LHCN-M2 (cell line): Measurements from ENCODE around the gene NLRC5. TPM values are rescaled to one million over a fixed set of nuclear protein-coding genes. Genes with fewer than 3 reads are reported as not detected.
"Not testable (repeated sequence)": the region's sequence is repeated elsewhere in the genome, so short reads cannot be mapped to it uniquely, and the experiment has no call there.

Experiments used
- DNase-seq: peaks from one replicate; pipeline ENCODE4 v3.0.0-alpha.2; 2012; ENCODE audit warnings: low read depth
- total RNA-seq: library from RNA; depleted of rRNA; stranded (reverse); fragments of >200 nt; gene quantifications from 2 replicates; pipeline ENCODE4 v1.2.3, GENCODE V29; 2014

NLRC5 gene
- total RNA-seq, 1 experiment from 2014 or later, result 22.3 TPM

DNA sequence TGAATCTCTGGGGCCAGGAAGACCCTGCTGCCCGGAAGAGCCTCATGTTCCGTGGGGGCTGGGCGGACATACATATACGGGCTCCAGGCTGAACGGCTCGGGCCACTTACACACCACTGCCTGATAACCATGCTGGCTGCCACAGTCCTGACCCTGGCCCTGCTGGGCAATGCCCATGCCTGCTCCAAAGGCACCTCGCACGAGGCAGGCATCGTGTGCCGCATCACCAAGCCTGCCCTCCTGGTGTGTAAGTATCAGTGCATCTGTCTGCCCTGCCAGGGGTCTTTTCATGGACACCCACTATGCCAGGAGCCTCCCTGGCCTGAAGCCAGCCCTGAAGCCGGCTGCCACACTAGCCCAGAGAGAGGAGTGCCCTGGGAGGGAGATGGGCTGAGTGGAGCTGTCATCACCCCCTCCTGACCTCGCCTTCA is 27.5 kb upstream of the NLRC5 start, which contains the start of gene CETP:
CETP (plus strand) TSS at position 100 of the 431 bp plus-strand sequence; CDS start at position 130, 30 bp downstream.
- no peak for DNase-seq

DNA sequence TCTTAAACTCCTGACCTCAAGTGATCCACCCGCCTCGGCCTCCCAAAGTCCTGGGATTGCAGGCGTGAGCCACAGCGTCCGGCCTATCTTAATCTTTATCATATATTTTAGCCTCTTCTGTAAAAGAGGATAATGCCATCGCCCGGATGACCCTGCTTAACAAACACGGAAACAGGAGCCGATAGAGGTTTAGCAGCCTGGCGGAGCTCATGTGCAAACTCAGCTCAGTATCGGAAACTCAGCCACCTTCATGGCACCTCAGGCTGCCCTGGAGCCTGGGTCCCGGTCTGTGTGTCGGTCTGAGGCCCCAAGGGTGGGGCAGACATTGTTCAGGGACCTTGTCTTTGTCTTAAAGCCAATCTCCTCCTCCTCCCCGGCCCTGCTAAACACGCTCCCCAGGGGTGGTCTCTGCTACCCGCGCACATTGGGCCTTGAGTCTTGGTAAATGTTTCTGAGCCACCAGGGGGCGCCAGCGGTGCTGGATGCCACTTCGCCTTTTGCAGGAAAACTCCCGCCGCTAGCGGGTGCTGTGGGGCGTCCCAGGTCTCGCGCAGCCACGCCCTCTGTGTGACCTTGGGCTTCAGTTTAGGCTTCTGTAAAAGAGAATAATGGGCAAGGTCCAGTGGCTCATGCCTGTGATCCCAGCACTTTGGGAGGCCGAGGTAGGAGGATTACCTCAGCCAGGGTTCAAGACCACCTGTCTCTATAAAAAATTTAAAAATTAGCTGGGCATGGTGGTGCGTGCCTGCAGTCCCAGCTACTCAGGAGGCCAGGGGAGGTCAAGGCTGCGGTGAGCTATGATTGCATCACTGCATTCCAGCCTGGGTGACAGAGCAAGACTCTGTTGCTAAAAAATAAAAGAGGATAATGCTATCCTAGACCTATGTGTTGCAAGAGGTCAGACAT is 24.9 kb upstream of the NLRC5 start:
- DNase-seq, result peak; percentile 95

DNA sequence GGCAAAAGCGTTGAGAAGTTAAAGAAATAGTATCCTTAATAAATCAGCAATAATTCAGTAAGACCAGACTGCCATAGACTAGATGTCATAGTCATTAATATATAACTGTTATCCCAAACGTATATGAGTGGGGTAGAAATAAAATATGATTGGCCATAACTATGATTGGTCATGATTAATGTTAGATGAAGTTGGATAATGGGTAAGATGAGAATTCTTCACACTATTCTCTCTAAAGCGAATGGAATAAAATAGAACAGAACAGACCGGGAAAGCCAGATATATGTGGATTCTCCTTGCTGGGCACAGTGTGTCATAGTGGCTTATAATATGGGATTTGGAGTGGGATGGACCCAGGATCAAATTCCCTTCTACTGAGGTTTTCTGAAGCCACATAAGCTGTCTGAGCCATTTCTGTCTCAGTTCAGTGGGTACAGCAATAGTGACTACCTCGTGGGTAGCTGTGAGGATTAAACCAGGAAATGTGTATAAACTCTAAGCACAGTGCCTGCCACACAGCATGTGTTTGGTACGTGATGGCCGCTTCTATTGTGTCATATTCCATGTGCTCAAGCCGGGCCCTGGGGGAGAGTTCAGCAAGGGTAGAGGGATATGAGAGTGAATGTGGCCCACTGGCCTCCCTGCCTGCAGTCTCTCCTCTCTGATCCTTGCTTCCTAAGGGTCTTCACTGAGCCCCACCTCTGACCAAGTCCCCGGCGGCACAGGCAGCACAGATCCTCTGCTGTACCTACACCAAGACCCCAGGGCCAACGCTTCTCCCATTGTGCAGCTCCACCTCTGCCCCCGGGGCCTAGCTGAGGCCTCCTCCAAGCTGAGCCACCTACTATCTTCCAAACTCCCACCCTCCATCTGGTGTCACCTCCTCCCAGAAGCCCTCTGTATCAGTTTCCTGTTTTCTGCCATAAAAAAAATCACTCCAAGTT is 23.9 kb upstream of the NLRC5 start:
- DNase-seq, result peak; percentile 65

DNA sequence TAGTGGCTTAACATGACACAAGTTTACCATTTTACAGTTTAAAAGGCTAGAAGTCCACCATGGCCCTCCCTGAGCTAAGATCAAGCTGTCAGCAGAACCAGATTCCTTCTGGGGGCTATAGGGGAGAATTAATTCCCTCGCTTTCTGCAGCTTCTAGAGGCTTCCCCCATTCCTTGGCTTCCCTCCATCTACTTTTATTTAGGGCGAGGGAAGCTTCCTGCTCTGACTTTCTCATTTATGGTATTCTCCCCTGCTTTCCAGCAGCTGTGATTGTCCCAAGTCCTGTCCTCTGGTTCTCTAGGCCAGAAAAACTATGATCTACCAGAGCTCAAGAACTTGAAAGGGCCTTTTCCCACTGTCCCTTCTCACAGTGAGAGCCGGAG is 23.3 kb upstream of the NLRC5 start:
- no peak for DNase-seq

DNA sequence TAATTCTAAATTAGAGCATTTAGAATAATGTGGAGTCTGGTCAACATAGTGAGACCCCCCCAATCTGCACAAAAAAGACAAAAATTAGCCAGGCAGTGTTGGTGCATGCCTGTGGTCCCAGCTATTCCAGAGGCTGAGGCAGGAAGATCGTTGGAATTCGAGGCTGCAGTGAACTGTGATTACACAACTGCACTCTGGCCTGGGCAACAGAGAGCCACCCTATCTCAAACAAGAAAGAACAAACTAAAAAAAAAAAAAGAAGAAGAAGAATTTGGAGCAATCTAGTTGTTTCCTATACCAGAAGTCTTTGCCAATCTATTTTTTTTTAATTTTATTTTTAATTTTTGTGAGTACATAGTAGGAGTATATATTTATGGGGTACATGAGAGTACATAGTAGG is 21.6 kb upstream of the NLRC5 start:
- no peak for DNase-seq

DNA sequence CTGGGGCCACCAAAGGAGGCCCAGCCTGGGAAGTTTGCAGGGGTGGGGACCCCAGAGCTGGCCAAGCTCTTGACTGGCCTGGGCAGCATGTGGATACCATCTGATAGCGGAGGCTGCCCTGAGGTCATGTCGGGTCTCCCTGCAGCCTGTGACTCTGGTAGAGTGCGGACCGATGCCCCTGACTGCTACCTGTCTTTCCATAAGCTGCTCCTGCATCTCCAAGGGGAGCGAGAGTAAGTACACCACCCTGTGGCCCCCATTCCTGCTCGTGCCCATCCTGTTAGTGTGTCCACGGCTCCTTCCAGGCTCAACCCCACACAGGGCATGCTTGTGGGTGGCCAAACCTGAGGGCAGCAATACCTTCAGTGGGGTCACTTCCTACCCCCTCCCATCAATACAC is 19.6 kb upstream of the NLRC5 start:
- DNase-seq, result no peak

DNA sequence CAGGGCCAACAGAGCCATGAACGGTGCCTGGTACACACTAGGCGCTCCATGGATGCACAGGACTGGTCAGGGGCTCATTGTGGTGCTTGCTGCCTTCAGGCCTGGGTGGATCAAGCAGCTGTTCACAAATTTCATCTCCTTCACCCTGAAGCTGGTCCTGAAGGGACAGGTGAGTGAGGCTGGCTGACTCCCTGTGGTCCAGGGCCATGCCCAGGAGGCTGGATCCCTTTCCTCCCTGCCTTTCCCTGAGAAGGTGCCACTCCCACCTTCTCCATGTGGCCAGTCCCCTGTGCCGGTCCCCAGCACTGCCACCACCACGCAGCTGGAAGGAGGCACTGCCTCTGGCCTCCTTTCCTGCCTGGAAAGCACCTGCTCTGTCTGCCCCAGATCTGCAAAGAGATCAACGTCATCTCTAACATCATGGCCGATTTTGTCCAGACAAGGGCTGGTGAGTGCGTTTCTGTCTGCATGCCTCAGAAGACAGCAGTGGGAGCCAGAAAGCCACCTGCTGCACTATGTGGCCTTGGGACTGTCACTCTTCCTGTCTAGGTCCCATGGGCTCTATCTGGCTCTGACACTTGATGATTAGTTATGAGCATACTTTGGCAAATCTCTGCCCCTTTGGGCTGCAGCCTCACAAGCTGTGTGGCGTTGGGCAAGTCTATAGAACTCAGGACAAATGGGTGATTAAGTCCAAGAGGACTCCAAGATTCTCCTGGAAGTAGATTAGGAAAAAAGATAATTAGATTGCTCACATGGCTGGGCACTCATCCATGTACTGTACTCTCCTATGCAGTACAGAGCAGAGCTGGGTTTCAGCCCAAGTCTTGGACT is 18.2 kb upstream of the NLRC5 start:
- no peak for DNase-seq

DNA sequence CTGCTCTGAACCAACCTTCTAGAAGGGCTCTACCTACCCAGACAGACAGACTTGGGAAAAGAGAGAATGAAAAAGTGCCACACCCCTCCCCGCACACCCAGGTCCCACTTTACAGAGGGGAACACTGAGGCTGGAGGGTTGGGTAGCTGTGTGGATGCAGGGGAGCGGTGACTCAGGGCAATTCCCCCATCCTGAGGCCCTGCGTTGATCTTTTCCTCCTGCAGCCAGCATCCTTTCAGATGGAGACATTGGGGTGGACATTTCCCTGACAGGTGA is 17.7 kb upstream of the NLRC5 start:
- no peak for DNase-seq

DNA sequence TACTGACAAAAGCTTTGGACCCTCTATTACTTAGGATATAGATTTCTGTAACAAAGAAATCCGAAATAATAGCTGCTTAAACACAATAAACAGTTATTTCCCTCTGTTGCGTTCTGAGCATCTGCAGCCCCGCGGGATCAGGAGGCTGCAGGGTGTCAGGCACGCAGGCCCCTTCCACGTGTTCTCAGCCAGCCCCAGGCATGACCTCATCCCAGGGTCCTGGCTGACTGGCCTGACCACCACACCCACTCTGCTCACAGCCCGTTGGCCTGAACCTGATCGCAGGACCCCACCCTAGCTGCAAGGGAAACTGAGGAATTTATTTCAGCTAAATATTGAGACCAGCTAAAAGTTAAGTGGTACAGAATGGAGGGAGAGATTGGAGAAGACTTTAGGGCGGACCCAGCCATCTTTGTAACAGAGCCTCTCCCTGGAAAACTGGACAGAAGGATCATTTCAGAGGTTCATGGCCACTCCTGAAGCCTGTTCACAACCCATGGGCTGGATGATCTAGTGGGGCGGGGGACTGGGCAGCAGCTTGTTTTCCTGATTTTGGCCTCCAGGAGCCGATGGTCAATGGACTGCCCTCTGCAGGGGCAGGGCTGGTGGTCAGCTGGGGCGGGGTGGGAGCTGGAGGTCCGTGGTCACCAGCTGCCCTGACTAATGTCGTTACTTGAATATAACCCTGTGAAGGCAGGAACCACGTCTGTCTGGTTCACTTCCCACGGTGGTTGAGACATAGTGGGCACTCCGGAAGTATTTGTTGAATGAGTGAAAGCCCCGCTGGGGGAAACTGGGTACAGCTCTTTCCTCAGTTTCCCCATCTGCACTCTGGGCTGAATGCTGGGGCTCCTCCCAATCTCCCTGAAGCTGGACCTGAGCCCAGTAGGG is 16.7 kb upstream of the NLRC5 start:
- DNase-seq, result no peak

DNA sequence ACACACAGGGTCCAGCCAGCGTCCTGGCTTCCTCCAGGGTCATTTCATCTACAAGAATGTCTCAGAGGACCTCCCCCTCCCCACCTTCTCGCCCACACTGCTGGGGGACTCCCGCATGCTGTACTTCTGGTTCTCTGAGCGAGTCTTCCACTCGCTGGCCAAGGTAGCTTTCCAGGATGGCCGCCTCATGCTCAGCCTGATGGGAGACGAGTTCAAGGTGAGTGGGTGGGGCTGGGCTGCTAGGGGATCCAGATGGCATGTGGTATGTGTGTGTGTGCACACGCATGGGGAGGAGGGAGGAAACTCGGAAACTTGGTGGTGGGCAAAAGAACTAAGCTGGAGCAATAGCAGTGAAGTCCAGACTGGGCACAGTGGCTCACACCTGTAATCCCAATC is 16.1 kb upstream of the NLRC5 start:
- no peak for DNase-seq

DNA sequence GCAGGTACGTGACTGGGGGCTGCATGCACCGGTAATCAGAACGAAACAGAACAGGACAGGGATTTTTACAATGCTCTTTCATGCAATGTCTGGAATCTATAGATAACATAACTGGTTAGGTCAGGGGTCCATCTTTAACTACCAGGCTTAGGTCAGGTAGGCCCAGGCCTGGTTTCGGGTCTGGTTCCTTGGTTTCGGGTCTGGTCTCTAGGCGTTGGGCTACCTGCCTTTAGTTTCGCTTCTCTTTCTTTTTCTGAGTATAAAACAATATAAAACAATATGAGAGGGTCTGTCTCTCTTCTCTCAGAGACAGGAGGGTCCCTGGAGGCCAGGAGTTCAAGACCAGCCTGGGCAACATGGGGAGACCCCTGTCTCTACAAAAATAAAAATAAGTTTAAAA is 15.5 kb upstream of the NLRC5 start:
- not testable (repeated sequence) for DNase-seq

DNA sequence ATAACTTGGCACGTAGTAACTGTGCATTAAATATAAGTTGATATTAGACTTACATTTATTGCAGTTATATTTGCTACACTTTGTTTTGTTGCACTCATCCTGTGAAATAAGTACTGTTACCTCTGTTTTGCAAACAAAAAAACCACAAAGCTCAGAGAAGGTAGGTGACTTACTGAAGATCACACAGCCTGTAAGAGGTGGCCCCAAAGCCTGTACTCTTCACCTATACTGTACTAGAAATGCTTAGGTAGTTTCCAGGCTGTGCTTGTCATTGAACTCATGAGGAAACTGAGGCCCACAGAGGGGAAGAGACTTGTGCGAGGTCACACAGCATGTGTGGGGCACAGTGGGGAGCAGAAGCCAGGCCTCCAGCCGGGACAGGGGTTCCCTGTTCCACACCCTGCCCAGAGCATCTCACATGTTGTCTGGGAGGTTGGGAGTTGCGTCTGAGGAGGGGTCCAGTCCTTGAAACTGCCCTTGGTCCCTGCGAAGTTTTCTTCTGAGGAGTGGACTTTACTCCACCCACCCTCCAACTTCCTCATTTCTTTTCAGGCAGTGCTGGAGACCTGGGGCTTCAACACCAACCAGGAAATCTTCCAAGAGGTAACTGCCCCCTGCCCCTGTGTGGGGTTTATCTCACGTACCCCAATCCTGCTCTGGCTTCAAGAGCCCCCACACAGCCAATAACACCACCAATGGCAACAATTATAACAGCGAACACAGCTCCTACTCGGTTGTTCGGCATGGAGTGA is 14.6 kb upstream of the NLRC5 start:
- no peak for DNase-seq

DNA sequence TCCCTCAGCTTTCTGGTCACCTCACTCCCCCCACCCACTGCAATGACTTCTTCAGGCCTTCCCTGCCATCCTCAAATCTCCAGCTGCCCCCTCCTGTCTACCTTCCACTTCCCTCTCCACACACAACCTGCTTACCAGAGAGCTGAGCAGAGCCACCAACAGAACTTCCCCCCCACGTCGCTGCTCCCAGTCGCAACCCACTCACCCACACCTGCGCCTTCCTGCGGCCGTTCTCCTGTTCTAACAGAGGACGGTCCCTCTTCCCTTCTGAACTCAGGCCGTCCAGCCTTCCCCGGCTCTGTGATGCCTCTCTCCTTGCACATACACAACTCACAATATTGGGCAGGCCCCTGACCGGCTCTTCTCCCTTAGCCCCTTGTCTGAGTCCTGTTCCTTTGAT is 13.6 kb upstream of the NLRC5 start:
- DNase-seq, result no peak

DNA sequence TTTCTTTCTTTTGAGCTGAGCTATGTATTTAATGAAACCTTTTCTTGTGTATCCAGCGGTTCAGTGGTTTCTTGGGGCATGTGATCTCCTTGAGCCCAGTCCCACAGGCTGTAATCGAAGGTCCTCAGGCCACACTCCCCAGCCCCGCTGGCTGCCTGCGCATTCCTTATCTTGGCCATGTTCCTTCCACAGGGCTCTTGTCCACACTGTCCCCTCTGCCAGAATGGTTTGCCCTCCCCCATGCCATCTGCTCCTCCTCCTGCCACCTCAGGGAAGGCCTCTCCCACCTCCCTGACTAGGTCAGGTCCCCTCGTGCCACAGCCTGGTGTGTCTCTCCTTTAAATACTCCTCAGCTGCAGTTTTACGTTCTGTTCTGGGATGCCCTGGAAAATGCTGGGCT is 12.1 kb upstream of the NLRC5 start:
- DNase-seq, result no peak

DNA sequence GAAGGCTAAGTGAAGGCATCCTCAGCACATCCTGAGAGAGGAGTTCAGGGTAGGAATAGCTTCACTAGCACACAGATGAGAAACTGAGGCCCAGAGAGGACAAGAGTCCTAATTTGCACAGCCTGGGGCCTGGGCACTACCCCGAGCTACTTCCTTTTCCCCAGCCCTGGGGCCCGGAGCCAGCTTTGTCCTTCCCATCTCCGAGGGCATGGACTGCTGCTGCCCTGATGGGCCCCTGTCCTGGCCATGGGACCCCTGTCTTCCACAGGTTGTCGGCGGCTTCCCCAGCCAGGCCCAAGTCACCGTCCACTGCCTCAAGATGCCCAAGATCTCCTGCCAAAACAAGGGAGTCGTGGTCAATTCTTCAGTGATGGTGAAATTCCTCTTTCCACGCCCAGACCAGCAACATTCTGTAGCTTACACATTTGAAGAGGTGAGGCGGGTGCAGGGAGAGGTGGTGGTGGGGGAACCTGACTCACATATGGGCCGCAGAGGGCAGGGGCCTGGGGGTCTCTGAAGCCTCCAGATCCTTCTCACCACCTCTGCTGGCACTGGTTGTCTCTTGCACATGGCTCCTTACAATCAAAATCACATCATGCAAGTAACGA is 11.4 kb upstream of the NLRC5 start:
- no peak for DNase-seq

DNA sequence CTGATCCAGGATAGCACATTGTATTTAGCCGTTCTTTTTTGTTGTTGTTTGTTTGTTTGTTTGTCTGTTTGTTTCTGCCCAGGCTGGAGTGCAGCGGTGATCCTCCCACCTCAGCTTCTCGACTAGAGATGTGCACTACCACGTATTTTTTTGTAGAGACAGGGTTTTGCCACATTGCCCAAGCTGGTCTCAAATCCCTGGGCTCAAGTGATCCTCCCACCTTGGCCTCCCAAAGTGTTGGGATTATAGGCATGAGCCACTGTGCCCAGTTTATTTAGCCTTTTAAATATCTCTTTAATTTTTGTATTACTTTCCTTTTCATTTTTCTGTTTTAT is 9.2 kb upstream of the NLRC5 start:
- no peak for DNase-seq

DNA sequence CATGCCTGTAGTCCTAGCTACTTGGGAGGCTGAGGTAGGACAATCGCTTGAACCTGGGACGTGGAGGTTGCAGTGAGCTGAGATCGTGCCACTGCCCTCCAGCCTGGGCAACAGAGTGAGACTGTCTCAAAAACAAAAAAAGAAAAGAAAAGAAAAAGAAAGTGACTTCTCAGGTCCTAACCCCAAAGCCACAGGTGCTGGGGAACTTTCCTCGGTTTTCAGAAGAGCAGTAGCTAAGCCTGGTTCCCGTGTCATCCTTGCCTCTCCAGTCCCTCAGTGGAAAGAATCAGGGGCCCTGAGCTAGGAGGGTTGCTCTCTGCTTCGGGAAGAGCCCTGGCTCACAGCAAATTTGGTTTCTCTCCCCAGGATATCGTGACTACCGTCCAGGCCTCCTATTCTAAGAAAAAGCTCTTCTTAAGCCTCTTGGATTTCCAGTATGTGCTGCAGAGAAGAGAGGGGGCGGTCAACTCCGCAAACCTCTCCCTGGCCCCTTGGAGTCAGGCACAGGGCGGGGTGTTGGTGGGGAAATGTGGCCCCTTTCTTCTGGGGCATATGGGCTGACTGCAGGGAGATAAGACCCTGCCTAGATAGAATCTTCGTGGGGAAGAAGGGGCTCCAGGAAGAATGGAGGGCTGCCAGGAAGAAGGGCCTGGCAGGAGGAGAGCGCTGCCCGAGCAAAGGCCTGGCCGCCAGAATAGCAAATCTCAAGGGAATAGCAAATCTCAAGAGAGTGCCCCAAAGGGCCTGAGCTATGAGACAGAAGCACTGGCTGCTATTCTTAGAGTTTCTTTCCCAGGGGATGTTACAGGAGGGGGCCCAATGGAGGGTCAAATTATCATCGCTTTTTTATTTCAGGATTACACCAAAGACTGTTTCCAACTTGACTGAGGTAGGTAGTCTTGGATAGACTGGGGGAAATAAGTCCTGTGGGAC is 8.3 kb upstream of the NLRC5 start:
- no peak for DNase-seq

DNA sequence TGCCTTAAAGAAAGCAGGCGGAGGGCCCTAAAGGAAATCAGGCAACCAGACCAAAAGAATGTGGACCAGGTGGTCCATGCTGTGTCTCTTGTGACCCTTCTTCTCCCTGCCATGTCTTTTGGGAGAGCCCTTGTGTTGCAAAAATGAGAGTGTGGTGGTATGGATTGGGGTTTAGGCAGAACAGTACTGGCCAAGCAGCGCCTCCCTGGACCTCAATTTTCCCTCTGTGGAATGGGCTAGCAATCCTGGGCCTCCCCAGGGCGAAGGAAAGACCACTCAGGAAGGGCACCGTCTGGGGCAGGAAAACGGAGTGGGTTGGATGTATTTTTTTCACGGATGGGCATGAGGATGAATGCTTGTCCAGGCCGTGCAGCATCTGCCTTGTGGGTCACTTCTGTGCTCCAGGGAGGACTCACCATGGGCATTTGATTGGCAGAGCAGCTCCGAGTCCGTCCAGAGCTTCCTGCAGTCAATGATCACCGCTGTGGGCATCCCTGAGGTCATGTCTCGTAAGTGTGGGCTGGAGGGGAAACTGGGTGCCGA is 7.6 kb upstream of the NLRC5 start:
- DNase-seq, result no peak
